HG03571 (cell line): ENCODE data around the gene ROCK2.
"Not testable (repeated sequence)": the region's sequence is repeated elsewhere in the genome, so short reads cannot be mapped to it uniquely, and the experiment has no call there.

ENCODE experiments used
- ATAC-seq: cut with Tn5 transposase; IDR thresholded peaks from one replicate; pipeline ENCODE4 v1.9.1; 2021; ENCODE audit not compliant: unreplicated experiment

The ROCK2 gene

DNA sequence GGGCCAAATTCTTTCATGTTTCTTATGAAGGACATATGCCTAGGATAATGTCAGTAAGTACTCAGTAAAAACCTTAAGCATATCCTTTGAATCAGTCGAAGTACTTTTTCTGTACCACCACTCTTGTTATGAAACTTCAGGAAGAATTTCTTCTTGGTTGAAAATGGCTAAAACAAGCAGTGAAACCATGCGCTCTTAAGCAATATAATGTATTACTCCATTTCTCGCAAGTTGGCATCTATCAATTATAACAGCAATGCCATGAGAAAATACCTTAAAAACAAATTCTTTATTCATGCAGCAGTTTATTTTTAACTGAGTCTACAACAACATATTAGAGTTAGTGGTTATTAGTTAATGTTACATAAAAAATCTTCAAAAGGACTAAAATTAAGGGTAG, 148.2 kb downstream of the ROCK2 start:
- no peak for ATAC-seq

DNA sequence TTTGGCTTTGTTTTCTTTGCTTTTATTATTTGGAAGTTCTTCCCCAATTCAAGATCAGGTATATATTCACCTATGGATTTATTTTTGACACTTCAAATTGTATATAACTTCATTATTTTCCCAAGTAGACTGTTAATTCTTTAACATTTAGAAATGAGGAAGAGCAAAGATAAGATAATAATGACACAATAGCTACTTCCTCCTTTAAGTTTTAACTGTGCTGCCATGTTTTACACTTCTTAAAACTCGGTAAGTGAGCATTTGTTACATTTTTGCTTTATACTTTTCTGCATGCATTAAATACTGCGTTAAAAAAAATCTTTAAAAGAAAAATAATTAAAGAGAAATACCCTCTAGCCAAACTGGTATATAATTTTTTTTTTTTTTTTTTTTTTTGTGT, 156.7 kb downstream of the ROCK2 start:
- no peak for ATAC-seq

DNA sequence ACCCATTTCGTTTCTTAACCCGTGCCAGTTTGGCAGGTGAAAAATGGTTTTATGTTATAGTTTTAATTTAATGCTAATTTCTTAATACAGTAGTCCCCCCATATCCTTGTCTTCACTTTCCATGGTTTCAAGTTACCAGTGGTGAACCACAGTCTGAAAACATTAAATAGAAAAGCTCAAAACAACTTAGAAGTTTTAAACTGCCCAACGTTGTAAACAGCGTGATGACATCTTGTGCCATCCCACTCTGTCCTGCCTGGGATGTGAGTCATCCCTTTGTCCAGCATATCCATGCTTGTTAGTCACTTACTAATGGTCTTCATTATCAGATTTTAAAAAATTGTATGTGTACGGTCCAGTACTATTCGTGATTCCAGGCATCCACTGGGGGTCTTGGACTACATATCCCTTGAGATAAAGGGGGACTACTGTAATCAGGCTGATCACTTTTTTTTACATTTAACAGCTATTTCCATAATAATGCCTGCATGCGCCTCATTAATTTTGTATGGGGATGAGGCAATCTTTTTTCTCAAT, 157.3 kb downstream of the ROCK2 start:
- no peak for ATAC-seq

DNA sequence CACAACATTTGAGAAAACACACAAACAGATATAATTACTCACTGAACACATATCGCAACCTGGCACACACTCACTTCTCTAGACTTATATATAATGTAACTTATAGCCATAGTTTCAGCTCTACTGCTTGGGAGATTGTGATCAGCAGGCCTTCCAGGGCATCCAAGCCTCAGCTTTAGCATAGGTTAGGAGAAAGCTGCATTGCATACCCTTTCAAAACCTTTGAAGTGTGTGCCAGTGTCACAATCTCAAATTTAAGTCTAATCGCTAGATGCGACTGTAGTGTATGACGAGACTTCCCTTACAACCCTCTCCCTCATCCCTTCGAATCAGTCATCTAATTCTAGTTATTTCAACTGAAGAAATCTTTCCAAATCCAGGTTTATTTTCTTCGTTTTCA, 158.3 kb downstream of the ROCK2 start:
- no peak for ATAC-seq

DNA sequence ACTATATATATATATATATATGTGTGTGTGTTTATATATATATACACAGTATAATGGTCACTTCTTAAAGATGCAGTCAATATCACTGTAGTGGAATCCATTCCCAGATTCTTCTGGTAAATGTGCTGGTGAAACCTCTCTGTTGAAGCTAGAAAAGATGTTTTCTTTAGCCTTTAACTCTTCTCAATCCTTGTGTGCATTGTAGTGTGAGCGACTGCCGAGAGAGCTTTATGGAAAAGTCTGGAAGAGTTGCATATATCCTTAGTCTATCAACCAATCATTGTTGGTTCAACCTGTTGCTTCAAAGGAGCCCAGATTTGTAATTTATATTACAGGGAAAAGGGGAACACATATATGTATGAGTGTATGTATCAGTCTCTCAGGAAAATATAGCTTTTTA, 161.5 kb downstream of the ROCK2 start:
- no peak for ATAC-seq

DNA sequence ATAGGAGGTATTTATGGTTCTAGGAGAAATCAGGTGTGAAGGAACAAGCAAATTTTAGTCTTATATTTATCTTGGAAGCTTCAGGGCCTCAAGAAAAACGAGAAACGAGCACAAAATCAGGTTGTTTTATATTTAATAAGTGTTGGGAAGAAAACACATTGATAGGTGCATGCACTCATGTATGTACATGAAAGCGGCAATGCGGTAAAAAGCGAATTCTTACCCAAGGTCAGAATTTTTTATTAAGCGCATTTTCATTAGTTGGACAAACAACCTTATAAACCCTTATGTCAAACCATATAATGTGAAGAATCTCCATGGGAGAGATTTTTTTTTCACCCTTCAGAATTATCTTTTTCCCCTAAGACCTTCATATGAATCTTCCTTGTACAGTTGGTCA, 163.8 kb downstream of the ROCK2 start:
- ATAC-seq, result no peak

DNA sequence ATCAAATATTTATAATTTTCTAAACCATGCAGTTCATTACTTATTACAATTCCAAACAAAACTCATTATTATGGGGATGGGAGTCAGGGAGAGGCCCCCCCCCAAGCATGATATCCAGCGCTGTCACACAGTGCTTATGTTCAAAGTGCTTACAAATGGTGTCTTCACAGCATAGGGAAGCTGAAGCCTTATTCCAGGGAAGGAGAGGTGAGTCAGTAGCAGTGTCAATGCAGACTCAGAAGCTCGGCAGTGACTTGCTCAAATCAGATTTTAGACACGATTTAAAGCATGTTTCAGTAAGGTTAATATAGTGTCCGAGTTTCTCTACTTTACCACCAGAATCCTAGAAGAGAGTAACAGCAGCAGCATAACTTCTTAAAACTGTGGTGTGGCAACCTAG, 164.5 kb downstream of the ROCK2 start:
- no peak for ATAC-seq

DNA sequence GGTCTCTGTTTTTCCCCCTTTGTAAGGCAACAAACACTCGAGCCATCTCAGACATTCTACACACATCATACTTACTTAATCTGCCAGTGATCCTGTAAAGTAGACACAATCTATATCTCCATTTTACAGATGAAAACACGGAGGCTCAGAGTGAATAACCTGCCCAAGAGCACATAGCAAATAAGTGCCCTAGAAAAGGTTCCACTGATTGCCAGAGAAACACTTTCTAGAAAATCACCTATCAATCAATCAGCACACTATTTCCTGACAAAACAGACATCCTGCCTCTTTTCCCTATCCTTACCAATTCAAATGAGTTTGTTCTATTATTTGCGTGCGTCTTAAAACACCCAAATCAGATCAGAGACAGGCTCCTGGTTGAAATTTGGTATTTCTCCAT, 165.2 kb downstream of the ROCK2 start:
- no peak for ATAC-seq

DNA sequence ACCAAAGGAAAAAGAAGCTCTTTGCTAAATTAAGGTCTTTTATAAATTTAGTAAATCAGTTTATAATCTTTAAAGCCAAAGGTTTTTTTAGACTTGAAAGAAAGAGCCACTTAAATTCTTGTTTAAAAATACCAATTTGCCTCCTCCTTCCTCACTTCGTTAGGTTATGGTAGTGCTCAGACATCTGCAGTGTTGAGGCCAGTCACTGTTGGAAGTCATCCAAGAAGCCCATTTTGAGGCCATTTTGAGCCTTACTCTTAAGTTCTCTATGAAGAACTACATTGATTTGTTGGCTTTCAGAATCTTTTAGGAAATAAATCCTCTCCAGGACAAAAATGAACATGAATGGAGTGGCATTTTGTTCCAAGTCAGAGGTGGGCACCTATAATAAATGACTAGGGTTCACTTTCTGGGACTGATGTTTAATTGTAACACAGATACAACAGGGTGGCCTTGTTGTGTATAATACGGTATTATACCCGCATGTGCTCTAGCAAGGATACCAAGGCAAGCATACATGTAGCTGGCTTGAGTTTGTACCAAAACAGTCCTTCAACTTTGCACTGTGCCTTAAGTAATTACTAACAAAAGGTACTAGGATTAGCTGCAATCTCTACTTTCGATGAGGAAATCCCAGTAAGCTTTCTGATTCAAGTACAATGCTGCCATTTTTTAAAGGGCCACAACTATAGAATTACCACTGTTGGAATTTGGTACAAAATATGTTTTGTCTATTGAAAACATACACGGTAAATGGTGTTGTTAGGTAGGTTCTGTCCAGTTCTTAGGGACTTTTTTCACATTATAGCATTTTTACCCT, 166.4 kb downstream of the ROCK2 start:
- ATAC-seq, result no peak

DNA sequence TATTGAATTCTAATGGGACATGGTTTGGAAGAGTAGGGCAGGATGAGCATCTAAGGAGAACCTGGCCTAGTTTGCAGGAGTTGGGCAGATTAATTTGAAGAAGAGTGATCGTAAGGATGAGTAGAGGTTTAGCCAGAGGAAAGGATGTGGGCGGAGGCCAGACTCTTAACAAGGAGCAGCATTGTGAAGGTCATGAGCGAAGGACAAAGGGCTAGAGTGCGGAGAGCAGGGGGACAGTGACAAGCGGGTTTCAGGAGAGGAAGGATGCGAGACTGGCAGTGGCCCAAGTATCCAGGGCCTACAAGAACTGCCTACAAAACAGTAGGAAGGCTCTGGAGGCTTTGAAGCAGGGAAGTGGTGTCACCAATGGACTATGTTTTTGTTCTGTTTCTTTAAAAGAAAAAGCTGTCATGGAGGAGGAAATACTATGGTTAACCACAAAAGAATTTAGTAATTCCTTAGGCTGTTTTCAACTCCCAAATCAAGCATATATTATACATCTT, 169.1 kb downstream of the ROCK2 start:
- no peak for ATAC-seq

DNA sequence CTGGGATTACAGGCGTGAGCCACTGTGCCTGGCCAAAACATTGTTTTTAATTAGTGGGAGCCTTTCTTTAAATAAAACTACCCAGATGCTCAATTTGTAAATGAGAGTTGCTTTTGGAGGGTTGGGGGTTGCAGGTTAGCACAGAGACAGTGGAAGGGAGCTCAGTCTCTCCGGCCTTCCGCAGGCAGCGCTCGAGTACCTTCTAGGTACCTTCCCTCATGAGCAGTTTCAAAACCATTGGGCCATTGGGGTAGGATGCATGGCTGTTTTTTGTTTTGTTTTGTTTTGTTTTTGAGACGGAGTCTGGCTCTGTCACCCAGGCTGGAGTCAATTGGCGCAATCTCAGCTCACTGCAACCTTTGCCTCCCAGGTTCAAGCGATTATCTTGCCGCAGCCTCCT, 170.2 kb downstream of the ROCK2 start:
- no peak for ATAC-seq

DNA sequence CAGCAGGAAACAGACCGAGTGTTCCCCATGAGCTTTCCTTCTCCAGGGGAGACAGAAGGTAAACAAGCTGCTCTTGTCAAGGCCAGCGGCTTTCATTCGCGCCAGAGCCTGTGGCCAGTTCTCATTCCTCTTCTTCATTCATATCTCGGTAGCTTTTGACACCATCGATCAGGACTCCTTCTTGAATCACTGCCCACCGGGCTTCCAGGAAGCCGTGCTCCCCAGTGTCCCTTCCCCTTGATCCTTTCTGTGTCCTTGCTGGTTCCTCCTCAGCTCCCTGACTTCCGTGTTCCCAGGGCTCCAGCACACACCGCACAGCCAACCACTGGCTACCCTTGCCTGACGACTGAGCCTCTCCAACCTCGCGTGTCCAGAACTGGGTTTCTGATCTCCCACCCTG, 175.1 kb downstream of the ROCK2 start:
- no peak for ATAC-seq

DNA sequence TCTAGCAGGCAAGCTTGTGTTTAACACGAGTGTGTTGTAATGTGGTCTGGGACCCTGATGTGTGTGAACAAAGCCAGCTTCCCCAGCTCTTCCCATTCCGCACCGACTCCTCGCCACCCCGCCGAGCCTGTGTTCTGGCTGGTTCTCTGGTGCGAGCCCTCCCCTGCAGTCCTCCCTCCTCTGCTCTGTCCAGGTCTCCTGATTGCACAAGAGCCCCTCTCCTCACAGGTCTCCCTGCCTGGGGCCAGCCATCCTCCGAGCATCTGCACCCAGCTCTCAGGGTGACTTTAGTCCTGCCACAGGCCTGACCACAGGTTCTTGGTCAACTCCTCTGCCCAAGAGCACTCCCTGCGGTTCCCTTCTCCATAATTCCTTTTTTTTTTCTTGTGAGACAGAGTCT, 175.9 kb downstream of the ROCK2 start:
- ATAC-seq, result no peak

DNA sequence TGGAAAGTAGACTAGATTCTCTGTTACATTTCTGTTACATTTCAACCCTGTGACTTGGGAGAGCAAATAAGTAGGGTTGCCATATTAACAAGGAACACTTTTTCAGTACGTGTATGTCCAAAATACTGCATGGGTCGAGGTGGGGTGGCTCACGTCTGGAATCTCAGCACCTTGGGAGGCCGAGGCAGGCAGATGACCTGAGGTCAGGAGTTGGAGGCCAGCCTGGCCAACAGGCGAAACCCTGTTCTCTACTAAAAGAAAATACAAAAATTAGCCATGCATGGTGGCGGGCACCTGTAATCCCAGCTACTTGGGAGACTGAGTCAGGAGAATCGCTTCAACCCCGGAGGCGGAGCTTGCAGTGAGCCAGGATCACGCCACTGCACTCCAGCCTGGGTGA, 178.0 kb downstream of the ROCK2 start:
- ATAC-seq, result no peak

DNA sequence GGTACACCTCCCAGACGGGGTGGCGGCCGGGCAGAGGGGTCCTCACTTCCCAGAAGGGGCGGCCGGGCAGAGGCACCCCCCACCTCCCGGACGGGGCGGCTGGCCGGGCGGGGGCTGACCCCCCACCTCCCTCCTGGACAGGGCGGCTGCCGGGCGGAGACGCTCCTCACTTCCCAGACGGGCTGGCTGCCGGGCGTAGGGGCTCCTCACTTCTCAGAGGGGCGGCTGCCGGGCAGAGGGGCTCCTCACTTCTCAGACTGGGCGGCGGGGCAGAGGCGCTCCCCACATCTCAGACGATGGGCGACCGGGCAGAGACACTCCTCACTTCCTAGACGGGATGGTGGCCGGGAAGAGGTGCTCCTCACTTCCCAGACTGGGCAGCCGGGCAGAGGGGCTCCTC, 179.4 kb downstream of the ROCK2 start:
- ATAC-seq, result not testable (repeated sequence)

DNA sequence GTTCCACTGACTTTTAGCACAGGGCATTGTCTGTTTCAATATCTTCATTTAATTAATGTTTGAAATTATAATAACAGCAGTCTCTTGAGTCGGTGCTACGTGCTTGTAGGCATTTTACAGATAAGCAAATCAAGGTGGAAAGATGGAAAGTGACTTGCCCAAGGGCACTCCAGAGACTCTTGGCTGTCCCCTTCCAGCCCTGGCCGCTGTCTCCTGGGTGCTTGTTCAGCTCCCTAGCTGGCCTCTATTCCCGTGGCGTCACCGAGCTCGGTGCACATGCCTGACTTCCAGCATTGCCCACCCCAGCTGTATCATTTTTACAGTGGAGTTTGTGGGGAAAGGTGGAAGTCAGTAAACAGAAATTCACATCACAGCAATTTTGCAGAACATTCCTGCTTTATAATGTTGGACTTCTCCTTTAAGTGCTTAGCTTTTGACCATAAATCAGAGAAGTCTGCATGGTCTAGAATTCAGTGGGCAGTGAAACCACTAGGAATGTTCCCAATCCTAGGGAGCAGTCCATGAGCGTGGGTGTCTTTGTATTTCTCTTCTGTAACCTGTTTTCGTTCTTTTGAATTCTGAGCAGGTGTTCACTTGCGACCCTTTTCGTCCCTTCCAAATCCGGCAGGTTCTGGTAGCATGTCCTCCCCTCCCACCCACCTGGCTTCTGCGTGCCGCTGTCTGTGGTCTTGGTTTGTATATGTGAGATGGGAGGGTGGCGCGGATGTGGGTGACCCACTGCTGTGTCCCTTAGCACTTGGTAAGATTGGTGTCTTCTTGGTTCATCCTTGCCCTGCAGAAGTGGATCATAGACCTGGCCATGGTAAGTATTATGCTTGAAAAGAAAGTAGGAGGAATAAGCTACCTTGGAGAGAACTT, 180.8 kb downstream of the ROCK2 start:
- ATAC-seq, result no peak

DNA sequence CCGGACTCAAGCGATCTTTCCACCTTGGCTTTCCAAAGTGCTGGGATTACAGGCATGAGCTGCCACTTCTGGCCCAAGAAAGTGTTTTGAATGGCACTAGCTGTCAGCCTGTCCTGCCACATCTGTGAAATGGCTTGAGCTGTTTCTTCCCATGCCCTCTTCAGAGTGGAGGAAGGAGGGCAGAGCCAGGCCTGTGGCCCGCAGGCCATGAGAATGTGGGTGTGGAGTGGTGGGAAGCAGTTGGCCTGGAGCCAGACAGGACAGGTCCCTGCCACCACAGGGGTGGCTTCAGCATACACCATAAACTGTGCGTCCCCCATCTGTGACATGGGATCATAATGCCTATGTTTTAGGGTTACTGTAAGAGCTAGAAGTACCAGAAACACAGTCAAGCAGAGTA, 182.7 kb downstream of the ROCK2 start:
- ATAC-seq, result no peak

DNA sequence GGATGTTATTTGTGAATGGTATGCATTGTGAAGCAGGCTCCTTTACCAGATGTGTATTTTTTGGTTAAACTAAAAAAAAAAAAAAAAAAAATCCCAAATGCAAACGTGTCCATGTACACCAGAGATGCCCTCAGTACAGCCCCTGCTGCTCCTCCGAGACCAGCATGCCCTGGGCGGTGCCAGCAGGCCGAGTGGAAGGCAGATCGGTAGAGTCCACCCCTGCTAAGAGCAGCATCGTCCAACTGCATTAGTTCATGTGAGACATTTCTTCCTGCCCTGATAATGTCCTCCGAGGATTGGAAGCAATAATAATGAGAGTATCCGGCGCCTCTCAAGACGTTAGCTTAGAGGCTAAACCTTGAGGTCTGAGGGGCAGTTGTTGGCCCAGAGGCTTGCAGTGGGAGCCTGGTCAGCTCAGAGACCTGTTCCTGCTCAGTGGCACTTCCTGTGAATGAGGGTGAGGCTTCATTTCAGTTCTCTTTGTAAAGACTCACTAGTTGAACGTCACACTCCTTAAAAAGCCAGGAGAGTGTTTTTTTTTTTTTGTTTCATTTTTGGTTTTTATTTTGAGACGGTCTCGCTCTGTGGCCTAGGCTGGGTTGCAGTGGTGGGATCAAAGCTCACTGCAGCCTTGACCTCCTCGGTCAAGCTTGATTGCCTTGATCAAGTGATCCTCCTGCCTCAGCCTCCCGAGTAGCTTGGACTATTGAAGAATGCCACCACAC, 183.5 kb downstream of the ROCK2 start:
- no peak for ATAC-seq

DNA sequence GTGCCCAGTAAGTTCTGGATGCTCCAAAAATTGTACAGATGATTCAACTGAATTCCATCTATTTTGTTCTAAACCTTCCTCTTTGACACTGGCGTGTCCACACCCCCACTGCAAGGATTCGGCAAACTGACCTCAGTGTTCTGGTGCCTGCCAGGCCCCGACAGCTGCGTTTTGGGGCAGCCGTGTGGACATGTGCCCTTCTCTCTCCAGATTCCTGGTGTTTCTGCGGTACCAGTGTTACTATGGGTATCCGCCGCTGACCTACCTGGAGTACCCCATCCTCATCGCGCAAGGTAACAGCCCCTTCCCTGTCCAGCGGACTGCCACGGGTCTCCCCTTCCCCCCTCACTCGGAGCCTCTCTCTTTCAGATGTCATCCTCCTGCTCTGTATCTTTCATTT, 184.2 kb downstream of the ROCK2 start:
- no peak for ATAC-seq

DNA sequence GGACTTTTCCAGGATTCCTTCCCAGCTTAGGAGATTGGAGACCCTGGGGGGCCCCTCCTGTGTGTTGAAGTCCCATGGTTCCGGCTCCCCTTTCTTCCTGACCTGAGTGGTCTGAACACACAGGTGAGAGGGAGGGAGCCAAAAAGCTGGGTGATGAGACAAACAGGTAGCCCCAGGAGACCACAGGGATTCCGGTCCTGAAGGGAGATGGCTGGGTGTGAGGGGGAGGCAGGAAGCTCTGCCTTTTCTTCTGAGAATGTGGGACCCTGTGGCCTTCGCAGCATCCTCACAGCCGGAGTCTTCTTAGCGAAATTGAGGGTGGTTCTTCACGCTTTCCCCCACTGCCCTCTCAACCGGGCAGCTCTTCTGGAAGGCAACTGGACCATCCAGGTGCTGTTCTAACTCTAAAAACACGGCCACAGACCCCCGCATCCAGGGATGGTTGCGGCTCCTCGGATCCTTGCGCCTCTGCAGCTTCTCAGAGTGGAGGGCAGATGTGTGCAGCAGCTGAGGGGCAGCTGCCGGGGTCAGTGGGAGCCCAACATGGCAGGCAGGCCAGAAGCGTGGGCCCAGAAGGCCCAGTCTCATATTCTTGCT, 184.8 kb downstream of the ROCK2 start:
- no peak for ATAC-seq
